K562 (cell line): ENCODE results near the gene YTHDC1. TPM values are rescaled to one million over a fixed set of nuclear protein-coding genes. Genes with fewer than 3 reads are reported as not detected.
A peak's percentile ranks its signal among the peaks of the same experiment; 100 is the strongest.

Experiments
- ARID1B ChIP-seq: fragments of 450-650 bp; IDR thresholded peaks from 2 replicates; pipeline ENCODE4 v1.6.1; 2016; ENCODE audit warnings: antibody characterized with exemption, mild to moderate bottlenecking, inconsistent platforms
- HOXB6 ChIP-seq: fragments of 250-450 bp; sonication (Bioruptor Pico); IDR thresholded peaks from 2 replicates; pipeline ENCODE4 v1.5.1; 2022; ENCODE audit warnings: mild to moderate bottlenecking, borderline replicate concordance
- IRF2 ChIP-seq: sonication (generic); formaldehyde crosslinking; IDR thresholded peaks from 2 replicates; pipeline ENCODE4 v1.8.1; 2022; ENCODE audit warnings: mild to moderate bottlenecking, missing genetic modification reagents
- KDM1A ChIP-seq, 2 experiments: fragments of 450-650 bp; IDR thresholded peaks; 2 replicates each; pipeline ENCODE4 v1.6.1; 2016; ENCODE audit warnings: mild to moderate bottlenecking in 2 of 2
- MAFF ChIP-seq: IDR thresholded peaks from 2 replicates; pipeline ENCODE4 v1.6.1; 2012; ENCODE audit warnings: low read length, improper control_type of control experiment
- MAFG ChIP-seq: fragments of 450-650 bp; conservative IDR thresholded peaks from 2 replicates; pipeline ENCODE4 v1.6.1; 2016; ENCODE audit warnings: missing genetic modification characterization, missing compliant biosample characterization
- PHF21A ChIP-seq: fragments of 450-650 bp; IDR thresholded peaks from 2 replicates; pipeline ENCODE4 v1.6.1; 2017; ENCODE audit warnings: low read depth, borderline replicate concordance
- SRSF1 ChIP-seq: fragments of 200-400 bp; formaldehyde crosslinking; IDR thresholded peaks from 2 replicates; pipeline ENCODE4 v1.6.1; 2017; ENCODE audit warnings: mild to moderate bottlenecking, low read depth, low read length, moderate library complexity
- STAT5B ChIP-seq: fragments of 250-450 bp; sonication (Bioruptor Pico); IDR thresholded peaks from 2 replicates; pipeline ENCODE4 v1.8.0; 2021; ENCODE audit warnings: mild to moderate bottlenecking, inconsistent platforms
- TAF9B ChIP-seq: fragments of 450-650 bp; IDR thresholded peaks from 2 replicates; pipeline ENCODE4 v1.6.1; 2018; ENCODE audit warnings: mild to moderate bottlenecking; ENCODE audit not compliant: partially characterized antibody
- TFAM ChIP-seq: fragments of 250-450 bp; sonication (Bioruptor Pico); conservative IDR thresholded peaks from 2 replicates; pipeline ENCODE4 v1.5.0; 2021; ENCODE audit warnings: mild to moderate bottlenecking, moderate library complexity
- ZNF184 ChIP-seq: sonication (generic); formaldehyde crosslinking; IDR thresholded peaks from 2 replicates; pipeline ENCODE4 v1.5.0; 2020; ENCODE audit warnings: missing genetic modification reagents
- ZNF3 ChIP-seq: fragments of 250-450 bp; sonication (Bioruptor Pico); IDR thresholded peaks from 2 replicates; pipeline ENCODE4 v1.5.0; 2021; ENCODE audit warnings: mild to moderate bottlenecking, moderate library complexity
- ZNF766 ChIP-seq: fragments of 200-800 bp; sonication (Bioruptor generic); conservative IDR thresholded peaks from 2 replicates; pipeline ENCODE4 v1.6.1; 2016; ENCODE audit warnings: missing genetic modification characterization, missing compliant biosample characterization
- polyA plus RNA-seq, 8 experiments: library from polyadenylated mRNA; depleted of rRNA in 4 of 8; stranded (reverse) in 5 of 8; unstranded in 3 of 8; fragments of >200 nt; fragmentation: Nextera tagmentation in 2 of 8; fragmentation: Illumina TruSeq in 1 of 8; extraction: Ambion mirVana in 2 of 8; extraction: Trizol in 1 of 8; gene quantifications; 2 replicates each; pipeline versions ENCODE4 v1.2.1 to v1.2.3, GENCODE V29; 2011 to 2014; ENCODE audit warnings: inconsistent platforms in 1 of 8, missing spikeins in 1 of 8
- total RNA-seq, 7 experiments: library from RNA; depleted of rRNA in 6 of 7; stranded (reverse); fragments of >200 nt in 6 of 7; fragmentation: Illumina TruSeq in 2 of 7; extraction: Trizol in 2 of 7; gene quantifications; 2 replicates each; pipeline versions ENCODE4 v1.2.1 to v1.2.3, GENCODE V29; 2011 to 2021; ENCODE audit warnings: low replicate concordance in 1 of 7
- TF ChIP-seq, protein P1 (sequence below), 3 experiments: fragments of 200-800 bp in 1 of 3; fragments of 250-450 bp in 1 of 3; fragments of 450-650 bp in 1 of 3; sonication (Bioruptor Pico) in 1 of 3; sonication (Bioruptor generic) in 1 of 3; formaldehyde crosslinking in 1 of 3; IDR thresholded peaks; 2 replicates each; pipeline versions ENCODE4 v1.6.1 to v1.8.0; 2016 to 2022; ENCODE audit warnings: mild to moderate bottlenecking in 2 of 3, missing genetic modification characterization in 2 of 3, missing compliant biosample characterization in 1 of 3, moderate library complexity in 1 of 3
- TF ChIP-seq, protein P2 (sequence below): sonication (generic); formaldehyde crosslinking; IDR thresholded peaks from 2 replicates; pipeline ENCODE4 v1.8.1; 2023; ENCODE audit warnings: mild to moderate bottlenecking, missing genetic modification reagents
- TF ChIP-seq, protein P3 (sequence below): fragments of 450-650 bp; IDR thresholded peaks from 2 replicates; pipeline ENCODE4 v1.6.1; 2017; ENCODE audit warnings: antibody characterized with exemption, mild to moderate bottlenecking

The YTHDC1 gene
- total and polyA plus RNA-seq, 9 of the 15 experiments (the other 6 are each of a cell fraction or from before 2014, with no cell fraction given), result 9.8 to 65.4 (median 51.7) TPM

DNA sequence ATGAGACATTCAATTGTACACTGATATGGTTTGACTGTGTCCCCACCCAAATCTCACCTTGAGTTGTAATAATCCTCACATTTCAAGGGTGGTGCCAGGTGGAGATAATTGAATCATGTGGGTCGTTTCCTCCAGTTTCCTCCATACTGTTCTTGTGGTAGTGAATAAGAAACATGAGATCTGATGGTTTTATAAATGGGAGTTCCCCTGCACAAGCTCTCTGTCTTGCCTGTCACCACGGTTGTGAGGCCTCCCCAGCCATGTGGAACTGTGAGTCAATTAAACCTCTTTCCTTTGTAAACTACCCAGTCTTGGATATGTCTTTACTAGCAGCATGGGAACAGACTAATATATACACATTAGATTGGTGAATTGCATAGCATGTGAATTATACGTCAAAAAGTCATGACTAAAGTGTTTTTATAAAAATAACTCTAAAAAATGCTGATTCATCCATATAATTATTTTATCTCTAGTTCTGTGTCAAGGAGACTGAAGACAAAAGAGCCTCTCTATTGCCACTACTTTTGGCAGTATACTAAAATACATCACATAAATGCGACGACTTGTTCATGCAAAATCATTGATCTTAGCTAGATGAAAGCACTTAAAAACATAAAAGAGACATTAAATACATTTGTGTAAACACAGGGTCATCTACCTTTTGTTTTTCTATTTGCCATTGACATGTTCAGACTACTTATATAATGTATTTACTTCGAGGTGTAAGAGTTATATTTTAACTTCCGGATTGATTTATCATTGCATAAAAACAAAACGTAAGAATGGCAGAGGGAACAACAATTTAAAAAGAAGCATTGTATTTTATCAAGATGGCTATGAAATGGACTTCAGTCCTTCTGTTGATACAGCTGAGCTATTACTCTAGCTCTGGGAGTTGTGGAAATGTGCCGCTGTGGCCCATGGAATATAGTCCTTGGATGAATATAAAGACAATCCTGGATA lies 50.1 kb downstream of the YTHDC1 start (continued):
- TF ChIP-seq, protein P1, sequence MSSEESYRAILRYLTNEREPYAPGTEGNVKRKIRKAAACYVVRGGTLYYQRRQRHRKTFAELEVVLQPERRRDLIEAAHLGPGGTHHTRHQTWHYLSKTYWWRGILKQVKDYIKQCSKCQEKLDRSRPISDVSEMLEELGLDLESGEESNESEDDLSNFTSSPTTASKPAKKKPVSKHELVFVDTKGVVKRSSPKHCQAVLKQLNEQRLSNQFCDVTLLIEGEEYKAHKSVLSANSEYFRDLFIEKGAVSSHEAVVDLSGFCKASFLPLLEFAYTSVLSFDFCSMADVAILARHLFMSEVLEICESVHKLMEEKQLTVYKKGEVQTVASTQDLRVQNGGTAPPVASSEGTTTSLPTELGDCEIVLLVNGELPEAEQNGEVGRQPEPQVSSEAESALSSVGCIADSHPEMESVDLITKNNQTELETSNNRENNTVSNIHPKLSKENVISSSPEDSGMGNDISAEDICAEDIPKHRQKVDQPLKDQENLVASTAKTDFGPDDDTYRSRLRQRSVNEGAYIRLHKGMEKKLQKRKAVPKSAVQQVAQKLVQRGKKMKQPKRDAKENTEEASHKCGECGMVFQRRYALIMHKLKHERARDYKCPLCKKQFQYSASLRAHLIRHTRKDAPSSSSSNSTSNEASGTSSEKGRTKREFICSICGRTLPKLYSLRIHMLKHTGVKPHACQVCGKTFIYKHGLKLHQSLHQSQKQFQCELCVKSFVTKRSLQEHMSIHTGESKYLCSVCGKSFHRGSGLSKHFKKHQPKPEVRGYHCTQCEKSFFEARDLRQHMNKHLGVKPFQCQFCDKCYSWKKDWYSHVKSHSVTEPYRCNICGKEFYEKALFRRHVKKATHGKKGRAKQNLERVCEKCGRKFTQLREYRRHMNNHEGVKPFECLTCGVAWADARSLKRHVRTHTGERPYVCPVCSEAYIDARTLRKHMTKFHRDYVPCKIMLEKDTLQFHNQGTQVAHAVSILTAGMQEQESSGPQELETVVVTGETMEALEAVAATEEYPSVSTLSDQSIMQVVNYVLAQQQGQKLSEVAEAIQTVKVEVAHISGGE (CRISPR knock-in tag; IDR thresholded peaks at IDR 0.05), result no peak
- TF ChIP-seq MAFG (peak; percentile 92), HOXB6 (CRISPR knock-in tag) (no peak), PHF21A (no peak), SRSF1 (no peak), ZNF3 (no peak), ZNF766 (peak; percentile 49; the same call in 1 of the 2 replicates), KDM1A (IDR thresholded peaks at IDR 0.05) (no peak), STAT5B (CRISPR knock-in tag) (no peak), ARID1B (no peak), MAFF (peak; percentile 79; the same call in 1 of the 2 replicates), TFAM (CRISPR knock-in tag) (no peak), IRF2 (CRISPR knock-in tag) (no peak), ZNF184 (CRISPR knock-in tag) (no peak), TAF9B (no peak)
- TF ChIP-seq, protein P2, sequence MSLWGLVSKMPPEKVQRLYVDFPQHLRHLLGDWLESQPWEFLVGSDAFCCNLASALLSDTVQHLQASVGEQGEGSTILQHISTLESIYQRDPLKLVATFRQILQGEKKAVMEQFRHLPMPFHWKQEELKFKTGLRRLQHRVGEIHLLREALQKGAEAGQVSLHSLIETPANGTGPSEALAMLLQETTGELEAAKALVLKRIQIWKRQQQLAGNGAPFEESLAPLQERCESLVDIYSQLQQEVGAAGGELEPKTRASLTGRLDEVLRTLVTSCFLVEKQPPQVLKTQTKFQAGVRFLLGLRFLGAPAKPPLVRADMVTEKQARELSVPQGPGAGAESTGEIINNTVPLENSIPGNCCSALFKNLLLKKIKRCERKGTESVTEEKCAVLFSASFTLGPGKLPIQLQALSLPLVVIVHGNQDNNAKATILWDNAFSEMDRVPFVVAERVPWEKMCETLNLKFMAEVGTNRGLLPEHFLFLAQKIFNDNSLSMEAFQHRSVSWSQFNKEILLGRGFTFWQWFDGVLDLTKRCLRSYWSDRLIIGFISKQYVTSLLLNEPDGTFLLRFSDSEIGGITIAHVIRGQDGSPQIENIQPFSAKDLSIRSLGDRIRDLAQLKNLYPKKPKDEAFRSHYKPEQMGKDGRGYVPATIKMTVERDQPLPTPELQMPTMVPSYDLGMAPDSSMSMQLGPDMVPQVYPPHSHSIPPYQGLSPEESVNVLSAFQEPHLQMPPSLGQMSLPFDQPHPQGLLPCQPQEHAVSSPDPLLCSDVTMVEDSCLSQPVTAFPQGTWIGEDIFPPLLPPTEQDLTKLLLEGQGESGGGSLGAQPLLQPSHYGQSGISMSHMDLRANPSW, result no peak
- TF ChIP-seq, protein P3, sequence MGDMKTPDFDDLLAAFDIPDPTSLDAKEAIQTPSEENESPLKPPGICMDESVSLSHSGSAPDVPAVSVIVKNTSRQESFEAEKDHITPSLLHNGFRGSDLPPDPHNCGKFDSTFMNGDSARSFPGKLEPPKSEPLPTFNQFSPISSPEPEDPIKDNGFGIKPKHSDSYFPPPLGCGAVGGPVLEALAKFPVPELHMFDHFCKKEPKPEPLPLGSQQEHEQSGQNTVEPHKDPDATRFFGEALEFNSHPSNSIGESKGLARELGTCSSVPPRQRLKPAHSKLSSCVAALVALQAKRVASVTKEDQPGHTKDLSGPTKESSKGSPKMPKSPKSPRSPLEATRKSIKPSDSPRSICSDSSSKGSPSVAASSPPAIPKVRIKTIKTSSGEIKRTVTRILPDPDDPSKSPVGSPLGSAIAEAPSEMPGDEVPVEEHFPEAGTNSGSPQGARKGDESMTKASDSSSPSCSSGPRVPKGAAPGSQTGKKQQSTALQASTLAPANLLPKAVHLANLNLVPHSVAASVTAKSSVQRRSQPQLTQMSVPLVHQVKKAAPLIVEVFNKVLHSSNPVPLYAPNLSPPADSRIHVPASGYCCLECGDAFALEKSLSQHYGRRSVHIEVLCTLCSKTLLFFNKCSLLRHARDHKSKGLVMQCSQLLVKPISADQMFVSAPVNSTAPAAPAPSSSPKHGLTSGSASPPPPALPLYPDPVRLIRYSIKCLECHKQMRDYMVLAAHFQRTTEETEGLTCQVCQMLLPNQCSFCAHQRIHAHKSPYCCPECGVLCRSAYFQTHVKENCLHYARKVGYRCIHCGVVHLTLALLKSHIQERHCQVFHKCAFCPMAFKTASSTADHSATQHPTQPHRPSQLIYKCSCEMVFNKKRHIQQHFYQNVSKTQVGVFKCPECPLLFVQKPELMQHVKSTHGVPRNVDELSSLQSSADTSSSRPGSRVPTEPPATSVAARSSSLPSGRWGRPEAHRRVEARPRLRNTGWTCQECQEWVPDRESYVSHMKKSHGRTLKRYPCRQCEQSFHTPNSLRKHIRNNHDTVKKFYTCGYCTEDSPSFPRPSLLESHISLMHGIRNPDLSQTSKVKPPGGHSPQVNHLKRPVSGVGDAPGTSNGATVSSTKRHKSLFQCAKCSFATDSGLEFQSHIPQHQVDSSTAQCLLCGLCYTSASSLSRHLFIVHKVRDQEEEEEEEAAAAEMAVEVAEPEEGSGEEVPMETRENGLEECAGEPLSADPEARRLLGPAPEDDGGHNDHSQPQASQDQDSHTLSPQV, result no peak
